ENCODE measurements around the gene CALCR.

- TF ChIP-seq GATA3 (IDR thresholded peaks at IDR 0.05; ENCODE audit: low read depth, low read length), result no peak
- no peak for TF ChIP-seq GATA2 (IDR thresholded peaks at IDR 0.05; ENCODE audit: low read depth, low read length)
These were observed 126.3 kb downstream of the CALCR start for GRCh38 chr7:93448176-93448575.
